Mucosa of gallbladder (tissue), 1 donor: Measurements from ENCODE around the gene AUTS2. TPM values are rescaled to one million over a fixed set of nuclear protein-coding genes. Genes with fewer than 3 reads are reported as not detected.
"Not testable (repeated sequence)": the region's sequence is repeated elsewhere in the genome, so short reads cannot be mapped to it uniquely, and the experiment has no call there.

Source experiments
- DNase-seq: peaks from one replicate; pipeline ENCODE4 v3.0.0-alpha.2; 2020; ENCODE audit warnings: low spot score
- total RNA-seq: library from RNA; stranded (reverse); gene quantifications from one replicate; pipeline ENCODE4 v1.2.1, GENCODE V29; 2021
- donor health status: DM: no; HTN: no; CAD: no.

AUTS2 gene
- total RNA-seq, 1 donor from 2014 or later = 50.1 TPM

DNA sequence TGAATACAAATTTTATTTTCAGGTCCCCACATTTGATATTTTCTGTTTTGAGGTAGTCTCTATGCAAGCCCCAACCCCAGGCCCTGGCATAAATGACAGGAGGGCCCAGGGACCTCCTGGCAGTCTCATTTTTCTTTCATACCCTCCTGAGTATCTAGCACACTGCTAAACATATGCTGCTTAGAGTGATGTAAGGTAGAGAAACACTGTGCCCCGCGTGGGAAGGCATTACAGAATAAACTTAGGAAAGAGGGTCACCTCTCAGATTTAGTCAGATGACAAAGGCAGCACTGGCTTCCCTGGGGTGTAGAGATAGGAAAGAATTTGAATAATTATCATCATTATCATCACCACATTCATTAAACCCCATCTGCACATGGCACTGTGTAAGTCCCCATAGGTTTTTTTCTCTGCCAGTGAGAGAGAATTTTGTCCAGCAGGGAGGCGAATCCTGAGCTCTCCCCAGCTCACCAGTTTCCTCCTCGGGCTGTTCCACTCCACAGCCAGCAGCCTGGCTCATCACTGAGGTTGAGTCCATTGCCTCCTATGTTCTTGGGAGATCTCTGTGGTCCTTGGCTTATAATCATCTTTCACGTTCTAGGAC lies 1026.3 kb downstream of the AUTS2 start:
- DNase-seq = no peak

DNA sequence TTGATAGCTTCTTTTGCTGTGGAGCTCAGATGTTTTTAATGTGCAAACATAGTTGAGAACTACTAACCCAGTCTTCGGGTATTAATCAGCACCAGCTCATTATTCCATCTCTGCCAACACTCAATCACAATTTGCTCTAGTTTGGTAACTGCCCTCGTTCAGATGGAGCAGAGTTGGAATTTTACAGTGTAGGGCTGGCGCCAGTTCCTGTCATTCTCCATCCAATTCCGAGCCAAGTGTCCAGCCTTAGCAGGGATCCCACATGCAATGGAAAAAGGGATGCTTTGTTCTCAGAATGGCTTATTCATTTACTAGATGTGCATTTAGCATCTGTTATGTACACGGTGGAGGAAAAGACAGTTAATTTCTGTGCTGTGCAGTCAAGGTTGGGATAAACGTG lies 1029.2 kb downstream of the AUTS2 start:
- no peak for DNase-seq

DNA sequence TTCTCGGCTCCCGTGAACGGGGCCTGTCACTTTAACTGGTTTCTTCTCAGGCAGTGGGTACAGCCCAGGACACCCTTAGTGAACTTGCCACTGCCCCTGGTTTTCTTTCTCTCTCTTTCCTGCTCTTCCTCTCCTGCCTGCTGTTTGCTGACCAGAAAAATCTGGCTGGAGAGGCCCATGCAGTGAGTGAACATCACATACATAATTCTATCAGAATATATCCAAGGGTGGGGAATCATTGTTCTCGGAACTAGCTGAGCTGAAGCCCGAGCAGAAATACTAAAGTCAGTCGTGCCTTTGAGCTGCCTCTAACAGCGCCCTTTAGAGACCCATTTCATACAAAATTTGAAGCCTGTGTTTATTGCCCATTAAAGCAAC lies 1032.2 kb downstream of the AUTS2 start:
- DNase-seq = no peak

DNA sequence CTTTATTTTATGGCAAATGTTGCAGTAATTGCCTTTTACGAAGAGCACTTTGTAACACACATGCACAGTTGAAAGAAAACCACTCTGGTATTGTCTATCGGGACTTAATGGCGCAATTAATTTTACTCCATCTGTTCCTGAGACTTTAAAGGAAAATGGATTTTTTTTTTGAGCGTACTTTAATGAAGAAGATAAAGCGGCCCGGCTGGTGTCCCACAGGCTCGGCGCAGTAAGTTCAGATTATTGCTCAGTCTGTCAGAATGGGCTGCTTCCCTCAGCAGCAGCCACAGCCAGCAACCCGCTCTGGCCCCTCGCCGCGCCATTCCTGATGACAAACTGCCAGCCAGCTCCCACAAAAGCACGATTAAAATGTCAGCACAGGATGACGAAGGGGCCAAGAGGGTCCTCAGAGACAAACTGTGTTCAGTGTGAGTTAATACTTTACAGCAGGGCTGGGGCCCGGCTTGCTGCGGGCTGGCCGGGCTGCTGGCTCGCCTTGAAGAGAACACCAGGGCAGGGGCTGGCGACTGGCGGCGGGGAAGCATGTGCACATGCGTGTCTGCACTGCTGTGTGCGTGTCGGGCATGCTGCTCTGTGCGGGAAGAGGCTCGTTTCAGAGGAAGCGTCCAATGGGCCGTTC lies 1032.7 kb downstream of the AUTS2 start:
- DNase-seq = no peak

DNA sequence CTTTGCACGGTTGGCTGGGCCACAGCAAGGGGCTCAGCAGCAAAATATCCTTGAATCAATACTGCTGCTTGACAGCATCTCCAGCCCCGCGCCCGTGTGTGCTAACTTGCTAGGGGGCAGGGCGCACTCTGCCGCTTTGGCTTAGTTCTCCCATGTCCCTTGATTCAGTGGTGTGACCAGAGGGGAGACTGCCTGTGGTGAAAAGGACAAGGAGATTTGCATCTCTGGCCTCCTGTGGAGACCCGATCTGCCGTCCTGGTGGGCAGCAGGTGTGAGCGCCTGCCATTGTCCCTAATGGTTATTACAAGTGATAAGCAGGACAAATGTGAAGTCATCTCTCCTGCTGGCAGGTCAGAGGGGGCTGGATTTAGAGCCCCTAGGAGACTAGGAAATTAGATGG lies 1033.4 kb downstream of the AUTS2 start:
- DNase-seq = no peak

DNA sequence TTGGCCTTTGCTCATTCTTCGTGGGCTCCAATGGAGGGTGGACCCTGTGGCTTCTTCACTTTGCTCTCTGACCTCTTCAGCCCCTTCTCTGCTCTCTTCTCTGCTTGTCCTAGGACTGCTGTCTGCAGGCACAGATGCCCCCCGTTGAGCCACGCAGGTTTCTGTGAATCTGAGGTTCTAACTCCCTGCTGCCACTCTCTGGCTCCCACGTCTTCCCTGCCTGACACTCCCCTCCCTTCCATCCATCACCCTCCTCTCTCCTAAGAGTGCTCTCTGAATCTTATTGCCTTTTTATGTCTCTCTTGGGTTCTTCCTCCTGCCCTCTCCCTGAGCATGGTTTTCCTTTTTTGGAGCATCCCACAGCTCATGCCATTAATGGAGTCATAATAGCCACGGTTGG lies 1034.1 kb downstream of the AUTS2 start:
- DNase-seq = no peak

DNA sequence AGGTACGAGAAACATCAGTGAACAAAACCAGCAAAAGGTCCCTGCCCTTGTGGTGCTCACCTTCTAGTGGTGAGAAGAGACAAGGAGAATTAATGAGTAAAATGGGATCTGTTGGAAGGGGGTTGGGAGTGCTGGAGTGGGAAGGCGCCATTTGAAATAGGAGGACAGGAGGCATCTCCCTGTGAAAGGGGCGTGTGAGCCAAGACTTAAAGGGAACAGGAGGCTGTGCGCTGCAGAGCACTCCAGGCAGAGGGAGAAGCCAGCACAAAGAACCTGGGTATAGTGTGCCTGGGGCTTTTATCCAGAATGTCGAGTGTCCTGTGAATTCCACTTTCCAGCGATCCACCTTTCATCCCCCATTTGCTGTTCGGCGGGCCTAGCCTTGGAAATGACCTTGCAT lies 1035.8 kb downstream of the AUTS2 start:
- no peak for DNase-seq

DNA sequence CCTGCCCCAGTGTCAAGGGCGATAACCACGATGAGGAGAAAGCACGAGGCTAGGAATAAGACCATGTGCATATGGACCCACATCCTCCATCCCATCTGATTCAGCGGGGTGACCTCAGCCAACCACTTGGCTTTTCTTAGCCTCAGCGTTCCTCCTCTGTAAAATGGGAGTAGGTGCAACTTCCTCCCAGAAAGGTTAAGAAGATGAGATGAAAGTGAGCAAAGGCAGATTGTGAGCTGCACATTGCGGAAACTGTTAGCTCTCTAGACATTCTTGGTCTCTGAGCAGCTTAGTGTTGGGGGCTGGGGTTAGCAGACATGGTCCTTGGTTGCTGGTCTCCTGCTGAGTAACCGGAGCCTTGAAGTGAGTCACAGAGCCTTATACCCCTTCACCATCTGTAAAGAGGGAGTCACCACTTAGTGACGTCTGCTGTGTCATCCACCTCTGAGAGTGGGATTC lies 1036.4 kb downstream of the AUTS2 start:
- DNase-seq = no peak

DNA sequence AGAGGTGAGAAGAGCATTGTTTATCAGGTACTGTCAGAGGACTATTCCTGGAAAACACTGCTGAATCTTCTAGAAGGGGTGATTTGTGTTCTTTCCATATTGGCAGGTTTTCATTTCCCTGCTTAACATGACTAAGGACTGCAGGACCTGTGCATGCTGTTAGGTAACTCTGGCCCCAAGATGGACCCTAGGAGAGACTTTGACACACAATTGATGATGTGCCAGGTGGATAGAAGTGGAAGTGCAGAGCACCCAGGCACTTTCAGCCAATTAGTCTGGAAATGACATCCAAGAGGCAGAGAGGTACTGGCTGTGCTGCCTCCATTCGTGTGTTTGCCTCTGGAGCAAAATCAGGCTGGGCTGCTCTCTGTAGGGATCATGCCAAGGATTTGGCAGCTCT lies 1037.4 kb downstream of the AUTS2 start:
- DNase-seq = no peak

DNA sequence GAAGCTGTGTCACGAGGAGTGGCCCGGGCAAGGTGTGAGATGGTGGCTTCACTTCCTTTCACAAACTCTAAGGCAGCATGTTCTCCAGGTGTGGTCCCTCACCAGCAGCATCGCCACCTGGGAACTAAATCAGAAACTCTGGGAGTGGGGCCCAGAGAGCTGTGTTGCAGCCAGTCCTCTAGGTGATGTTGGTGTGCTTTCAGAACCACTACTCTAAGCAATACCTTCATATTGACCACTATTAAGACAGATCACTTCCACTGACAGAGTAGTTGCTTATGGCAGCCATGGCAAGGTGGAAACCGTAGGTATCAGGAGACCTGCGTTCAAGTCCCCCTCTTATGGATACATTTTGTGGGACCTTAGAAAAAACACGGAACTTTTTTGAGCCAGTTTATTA lies 1037.9 kb downstream of the AUTS2 start:
- DNase-seq = no peak

DNA sequence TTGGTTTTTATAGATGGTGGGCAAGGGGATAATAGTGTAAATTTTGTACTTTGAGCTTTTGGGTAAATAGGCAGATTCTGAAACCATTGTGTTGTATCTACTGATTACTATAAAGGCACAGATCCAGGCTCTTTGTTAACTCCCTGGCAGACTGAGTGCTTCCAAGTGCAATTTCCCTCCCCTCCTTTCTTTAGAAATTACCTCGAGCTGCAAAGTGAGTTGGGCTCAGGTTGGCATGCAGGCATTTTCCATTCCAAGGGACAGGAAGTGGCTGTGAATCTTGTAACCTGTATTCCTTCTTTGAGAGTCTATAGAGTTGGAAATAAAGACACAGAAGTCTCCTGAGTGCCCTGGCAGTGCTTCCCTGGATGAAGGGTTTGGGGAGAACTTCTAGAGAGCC lies 1039.5 kb downstream of the AUTS2 start:
- DNase-seq = no peak

DNA sequence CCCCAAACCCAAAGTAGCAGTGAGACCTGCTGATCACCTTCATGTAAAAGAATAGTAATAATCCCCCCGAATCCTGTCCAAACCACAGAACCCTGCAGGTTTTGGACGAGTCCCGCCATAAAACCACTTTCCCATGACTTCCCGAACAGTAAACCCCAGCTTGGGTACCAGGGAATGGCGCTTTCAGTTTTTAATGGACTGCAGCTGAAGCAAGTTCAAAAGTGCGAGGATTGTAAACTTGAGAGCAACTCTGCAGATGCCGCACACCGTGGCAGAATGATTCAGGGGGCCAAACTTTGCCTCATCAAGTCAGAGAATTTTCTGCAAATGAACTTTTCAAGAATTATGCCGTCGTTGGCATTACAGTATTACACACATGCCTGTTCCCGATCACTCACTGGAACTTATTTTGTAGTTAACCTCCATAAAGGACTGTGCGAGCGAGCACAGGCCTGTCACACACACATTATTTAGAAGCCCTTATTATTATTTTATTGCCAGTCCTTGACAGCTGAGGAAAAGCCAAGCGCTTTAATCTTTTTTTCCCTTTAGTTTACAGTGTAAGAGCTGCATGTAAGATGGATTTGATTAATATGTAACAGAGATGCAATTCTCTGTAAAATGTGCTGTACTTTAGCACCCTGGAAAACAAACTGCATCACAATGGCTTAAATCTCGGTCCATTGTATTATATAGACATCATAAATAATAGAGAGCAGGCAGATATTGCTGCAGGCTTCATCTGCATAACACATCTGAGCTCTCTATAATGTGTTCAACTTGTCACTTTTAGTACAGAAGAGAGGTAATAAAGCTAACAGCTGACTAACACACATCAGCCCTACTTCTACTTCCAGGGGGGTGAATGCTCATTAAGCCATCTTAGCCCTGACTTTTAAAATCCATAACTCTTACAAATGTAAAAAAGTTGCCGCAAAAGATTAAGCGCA lies 1040.2 kb downstream of the AUTS2 start:
- no peak for DNase-seq

DNA sequence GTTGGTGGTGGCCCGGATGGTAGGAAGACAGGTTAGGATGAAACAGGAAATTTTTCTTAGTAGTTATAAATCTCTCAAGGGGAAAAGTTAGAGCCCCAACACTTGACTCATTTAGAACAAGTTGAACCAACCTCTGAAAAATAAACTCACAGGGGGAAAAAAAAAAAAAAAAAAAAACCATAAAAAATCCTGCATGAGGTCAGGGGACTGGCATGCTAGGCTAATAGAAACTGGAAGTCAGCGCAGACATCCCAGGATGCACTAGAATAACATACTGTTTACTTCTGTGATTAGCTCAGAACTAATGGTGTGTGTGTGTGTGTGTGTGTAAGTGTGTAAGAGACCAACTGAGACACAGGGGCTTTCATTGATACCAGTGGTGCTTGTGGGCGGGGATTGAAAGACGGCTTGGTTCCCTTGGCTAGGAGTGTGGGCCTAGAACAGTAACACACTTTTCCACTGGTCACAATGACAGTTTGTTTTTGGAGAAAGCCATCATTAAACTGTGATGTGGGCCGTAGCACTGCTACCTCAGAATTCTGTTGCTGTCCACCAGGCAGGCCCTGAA lies 1042.1 kb downstream of the AUTS2 start:
- DNase-seq = no peak

DNA sequence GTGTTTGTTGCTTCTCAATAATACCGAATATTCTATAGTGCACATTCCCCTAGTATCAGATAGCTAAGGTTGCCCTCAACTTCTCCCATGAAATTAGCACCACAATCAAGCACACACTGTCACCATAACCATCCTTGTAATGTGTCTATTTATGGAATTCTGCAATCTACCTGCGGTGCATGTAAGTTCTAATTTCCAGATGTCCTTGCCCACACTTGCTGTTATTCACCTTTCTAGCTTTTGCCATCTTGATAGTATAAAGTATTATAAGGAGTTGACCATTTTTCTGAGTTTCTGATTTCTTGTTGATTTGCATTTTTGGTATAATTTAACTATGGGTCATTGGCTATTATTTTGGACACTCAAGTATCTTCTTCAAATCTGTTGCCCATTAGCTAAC lies 1043.6 kb downstream of the AUTS2 start:
- no peak for DNase-seq

DNA sequence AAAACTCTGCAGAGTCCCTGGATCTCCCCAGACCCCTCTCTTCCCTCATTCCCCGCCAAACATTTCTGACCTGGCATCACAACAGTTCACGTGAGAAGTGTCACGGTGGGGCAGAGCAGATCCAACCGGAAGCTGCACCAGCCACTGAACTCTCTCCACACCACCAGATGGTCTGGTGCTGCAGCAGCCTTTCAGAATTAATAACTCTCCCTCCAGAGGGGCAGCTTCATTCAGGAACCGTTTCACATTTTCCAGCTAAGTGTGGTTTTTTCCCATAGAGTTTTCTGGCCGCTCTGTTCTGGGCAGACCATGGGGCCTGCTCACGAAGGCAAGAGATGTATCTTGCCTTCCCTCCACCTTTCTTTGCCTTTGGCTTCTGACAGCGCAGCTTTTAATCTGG lies 1047.0 kb downstream of the AUTS2 start:
- DNase-seq = no peak

DNA sequence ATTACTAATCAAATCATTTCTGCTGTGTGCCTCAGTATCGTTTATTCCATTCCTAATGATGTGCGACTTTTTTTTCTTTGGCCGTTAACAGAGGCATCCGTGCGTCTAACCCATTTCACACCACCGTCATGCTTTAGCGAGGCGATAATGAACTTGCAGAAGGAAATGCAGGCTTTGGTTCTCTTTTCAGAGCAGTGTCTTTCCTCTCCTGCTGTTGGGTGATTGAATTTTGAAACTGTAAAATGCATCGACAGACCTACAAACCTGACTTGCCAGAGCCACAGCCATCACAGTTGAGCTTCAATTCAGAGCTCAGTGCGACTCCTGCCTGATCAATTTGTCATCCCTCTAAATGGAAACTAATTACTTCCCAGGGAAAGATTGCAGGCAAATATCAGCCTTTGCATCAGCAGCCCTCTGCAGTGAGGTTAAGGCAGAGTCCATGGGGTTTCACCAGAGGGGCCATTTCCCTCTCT lies 1047.6 kb downstream of the AUTS2 start:
- DNase-seq = no peak

DNA sequence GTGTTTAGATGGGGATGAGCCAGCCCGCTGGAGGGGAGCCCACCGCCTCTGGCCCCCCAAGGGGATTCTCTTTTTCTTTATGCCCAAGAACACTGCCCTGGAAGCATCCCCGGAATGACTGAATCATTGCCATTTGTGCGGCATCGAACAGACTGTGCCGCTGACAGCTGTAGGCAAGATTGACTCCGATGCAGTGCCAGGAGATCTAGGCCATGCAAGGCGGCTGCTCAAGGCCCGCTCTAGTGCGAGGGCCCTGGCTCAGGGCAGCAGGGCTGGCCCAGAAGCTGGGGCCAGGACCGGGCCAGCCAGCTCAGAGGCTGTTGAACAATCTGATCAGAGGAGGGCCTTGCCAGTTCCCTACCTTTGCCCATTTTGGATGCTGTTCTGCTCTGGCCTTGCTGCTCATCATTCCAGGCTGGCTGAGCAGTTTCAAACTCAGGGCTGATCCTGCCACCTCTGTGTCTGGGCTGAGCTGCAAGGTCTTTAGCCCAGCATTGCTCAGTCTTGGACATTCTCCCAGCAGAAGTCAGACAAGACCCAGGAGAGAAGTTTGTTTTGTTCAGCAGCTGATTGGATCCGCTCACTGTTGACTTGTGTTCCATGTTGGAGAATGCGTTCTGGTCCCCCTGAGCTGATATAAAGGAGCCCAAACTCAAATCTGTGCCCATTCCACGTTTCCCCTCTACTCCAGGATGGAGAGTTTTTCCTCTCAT lies 1048.4 kb downstream of the AUTS2 start:
- DNase-seq = no peak

DNA sequence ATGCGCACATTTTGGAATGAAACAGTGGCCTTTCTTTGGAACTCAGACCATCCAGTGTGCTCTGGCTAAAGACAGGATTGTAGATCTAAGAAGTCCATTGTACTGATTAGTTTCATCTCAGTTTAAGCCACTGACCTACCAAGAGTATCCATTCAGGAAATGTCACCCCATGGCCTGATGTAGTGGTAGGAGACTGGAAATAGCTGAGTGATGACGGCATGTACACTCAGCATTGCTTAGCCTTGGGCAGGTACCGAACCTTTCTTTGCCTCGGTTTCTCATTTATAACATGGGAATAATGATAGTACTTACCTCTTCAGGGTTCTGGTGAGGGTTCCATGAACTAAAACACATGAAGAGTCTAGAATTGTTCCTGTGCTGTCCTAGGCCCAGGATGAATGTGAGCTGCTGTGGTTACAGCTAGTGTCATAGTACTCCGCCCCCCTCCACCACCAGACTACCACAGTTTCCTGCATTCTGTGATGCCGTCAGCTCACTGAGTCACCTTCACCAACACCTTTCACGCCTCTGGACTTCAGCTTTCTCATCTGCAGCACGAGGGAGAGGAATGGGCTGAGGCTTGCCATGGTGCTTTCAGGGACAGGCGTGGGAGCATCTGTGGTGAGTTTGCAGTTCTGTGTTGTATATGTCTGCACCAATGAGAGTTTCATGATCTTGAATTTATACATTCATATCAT lies 1049.7 kb downstream of the AUTS2 start:
- peak; percentile 39 for DNase-seq

DNA sequence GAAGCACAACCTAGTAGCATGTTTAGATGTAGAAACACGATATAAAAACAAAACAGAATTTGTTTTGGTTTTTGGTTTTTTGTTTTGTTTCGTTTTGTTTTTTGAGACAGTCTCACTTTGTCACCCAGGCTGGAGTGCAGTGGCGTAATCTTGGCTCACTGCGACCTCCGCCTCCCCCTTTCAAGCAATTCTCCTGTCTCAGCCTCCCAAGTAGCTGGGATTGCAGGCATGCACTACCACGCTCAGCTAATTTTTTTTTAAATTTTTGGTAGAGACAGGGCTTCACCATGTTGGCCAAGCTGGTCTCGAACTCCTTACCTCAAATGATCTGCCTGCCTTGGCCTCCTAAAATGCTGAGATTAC lies 1050.2 kb downstream of the AUTS2 start:
- DNase-seq = not testable (repeated sequence)

DNA sequence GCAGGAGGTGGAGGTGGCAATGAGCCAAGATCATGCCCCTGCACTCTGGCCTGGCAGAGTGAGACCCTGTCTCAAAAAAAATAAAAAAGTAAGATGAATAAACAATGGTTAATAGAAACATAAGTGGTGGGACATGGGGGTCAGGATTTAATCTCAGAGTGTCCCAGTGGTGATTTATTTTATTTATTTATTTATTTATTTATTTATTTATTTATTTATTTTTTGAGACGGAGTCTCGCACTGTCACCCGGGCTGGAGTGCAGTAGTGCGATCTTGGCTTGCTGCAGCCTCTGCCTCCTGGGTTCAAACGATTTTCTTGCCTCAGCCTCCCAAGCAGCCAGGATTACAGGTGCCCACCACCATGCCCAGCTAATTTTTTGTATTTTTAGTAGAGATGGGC lies 1051.0 kb downstream of the AUTS2 start:
- no peak for DNase-seq

DNA sequence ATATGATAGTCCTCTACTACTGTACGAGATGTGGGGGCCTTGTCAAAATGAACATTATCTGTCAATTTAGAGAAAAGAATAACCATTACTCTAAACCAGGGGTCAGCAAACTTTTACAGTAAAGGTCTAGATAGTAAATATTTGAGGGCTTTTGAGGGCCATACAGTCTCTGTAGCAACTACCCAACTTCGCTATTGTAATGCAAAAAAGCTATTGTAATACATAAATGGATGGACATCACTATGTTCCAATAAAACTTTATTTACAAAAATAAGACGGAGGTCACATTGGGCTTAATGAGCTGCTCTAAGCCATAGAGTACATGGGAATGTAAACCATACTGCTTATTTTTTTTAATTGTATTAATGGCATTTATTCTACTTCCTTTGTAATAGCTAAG lies 1055.9 kb downstream of the AUTS2 start:
- DNase-seq = no peak
